Measurements from ENCODE around the gene RALBP1.

The RALBP1 gene

GRCh38 chr18:9513971-9514512, 38.7 kb downstream of the RALBP1 start:
- no peak overlapping the region for H3K4me3 ChIP-seq (ENCODE audit: low read depth, low read length)
- no peak for TF ChIP-seq CTCF (IDR thresholded peaks at IDR 0.05; ENCODE audit: borderline replicate concordance, insufficient read depth, low read depth, low read length)

- peak; percentile 70 for TF ChIP-seq CTCF (IDR thresholded peaks at IDR 0.05; ENCODE audit: borderline replicate concordance, insufficient read depth, low read depth, low read length)
- no peak overlapping the region for H3K4me3 ChIP-seq (ENCODE audit: low read depth, low read length)
Observed at GRCh38 chr18:9516437-9517064, 41.2 kb downstream of the RALBP1 start.

GRCh38 chr18:9517869-9518268, 42.6 kb downstream of the RALBP1 start:
- no peak for TF ChIP-seq CTCF (IDR thresholded peaks at IDR 0.05; ENCODE audit: borderline replicate concordance, insufficient read depth, low read depth, low read length)
- no peak overlapping the region for H3K4me3 ChIP-seq (ENCODE audit: low read depth, low read length)

- H3K4me3 ChIP-seq (ENCODE audit: low read depth, low read length): no peak overlapping the region
- TF ChIP-seq CTCF (IDR thresholded peaks at IDR 0.05; ENCODE audit: borderline replicate concordance, insufficient read depth, low read depth, low read length): no peak
Observed at GRCh38 chr18:9519399-9519798, 44.1 kb downstream of the RALBP1 start.

- no peak overlapping the region for H3K4me3 ChIP-seq (ENCODE audit: low read depth, low read length)
- TF ChIP-seq CTCF (IDR thresholded peaks at IDR 0.05; ENCODE audit: borderline replicate concordance, insufficient read depth, low read depth, low read length): no peak
Observed at GRCh38 chr18:9520666-9521065, 45.4 kb downstream of the RALBP1 start.

GRCh38 chr18:9521770-9522169, 46.5 kb downstream of the RALBP1 start:
- no peak for TF ChIP-seq CTCF (IDR thresholded peaks at IDR 0.05; ENCODE audit: borderline replicate concordance, insufficient read depth, low read depth, low read length)
- no peak overlapping the region for H3K4me3 ChIP-seq (ENCODE audit: low read depth, low read length)

- H3K4me3 ChIP-seq (ENCODE audit: low read depth, low read length): no peak overlapping the region
- no peak for TF ChIP-seq CTCF (IDR thresholded peaks at IDR 0.05; ENCODE audit: borderline replicate concordance, insufficient read depth, low read depth, low read length)
Observed at GRCh38 chr18:9522952-9523351, 47.6 kb downstream of the RALBP1 start.

Measured in GM12875 (cell line).